ENCODE data around the gene LYRM1.

Gene LYRM1

DNA sequence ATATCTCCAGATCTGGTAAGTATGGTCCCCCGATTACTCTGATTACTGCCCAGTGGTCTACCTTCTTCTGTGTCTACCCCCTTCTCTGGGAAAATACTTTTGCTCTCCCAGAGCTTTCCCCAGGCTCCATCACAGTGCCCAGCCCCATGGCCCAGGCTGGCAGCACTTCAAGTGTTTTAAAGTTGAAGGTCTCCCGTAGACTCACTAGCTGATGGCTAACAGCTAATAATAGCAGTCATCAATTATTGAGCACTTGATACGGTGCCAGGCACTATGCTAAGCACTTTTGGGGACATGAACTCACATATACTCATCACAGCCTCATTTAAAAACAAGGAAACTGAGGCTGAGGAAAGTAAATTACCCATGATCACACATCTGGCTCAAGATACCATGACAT, 33.8 kb upstream of the LYRM1 start:
- TF ChIP-seq GATA2 (IDR thresholded peaks at IDR 0.05; ENCODE audit: low read depth, low read length) (no peak), GATA3 (IDR thresholded peaks at IDR 0.05; ENCODE audit: low read depth, low read length) (no peak)

DNA sequence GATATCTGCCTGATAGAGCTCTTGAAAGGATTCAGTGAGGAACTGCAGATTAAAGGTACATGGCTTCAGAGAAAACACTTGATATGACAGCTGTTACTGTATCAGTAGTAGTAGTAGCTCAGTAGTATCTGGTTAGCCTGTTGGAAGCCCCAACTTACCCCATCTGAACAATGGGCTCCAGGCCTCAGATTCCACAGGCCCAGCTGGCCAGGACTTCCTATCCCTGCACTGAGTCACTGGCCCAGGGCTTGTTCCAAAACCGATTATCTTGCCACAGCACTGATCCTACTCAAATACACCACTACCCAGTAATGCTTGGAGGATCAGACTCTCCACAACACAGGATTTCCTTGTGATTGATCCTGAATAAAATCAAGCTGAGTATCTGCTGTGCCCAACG, 33.0 kb upstream of the LYRM1 start:
- TF ChIP-seq GATA2 (IDR thresholded peaks at IDR 0.05; ENCODE audit: low read depth, low read length) (no peak), GATA3 (IDR thresholded peaks at IDR 0.05; ENCODE audit: low read depth, low read length) (no peak)

DNA sequence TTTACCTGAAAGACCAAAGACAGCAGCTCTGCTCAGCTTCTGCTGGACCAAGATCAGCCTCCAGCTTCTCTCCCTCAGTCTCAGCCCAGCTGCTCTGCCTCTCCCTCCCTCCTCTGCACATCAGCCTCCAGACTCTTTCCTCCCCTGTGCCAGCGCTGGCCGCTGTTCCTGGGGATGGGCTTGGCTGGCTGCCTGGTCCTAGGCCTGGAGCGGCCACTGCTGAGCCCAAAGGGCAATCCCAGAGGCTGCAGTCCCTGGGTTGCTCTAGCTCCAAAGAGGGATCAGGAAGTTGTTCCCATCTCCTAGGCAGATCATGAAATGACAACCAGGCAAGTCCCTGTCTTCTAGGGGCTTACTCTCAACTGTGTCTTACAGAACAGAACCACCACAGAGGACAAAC, 31.7 kb upstream of the LYRM1 start:
- TF ChIP-seq GATA2 (IDR thresholded peaks at IDR 0.05; ENCODE audit: low read depth, low read length) (no peak), GATA3 (IDR thresholded peaks at IDR 0.05; ENCODE audit: low read depth, low read length) (no peak)

DNA sequence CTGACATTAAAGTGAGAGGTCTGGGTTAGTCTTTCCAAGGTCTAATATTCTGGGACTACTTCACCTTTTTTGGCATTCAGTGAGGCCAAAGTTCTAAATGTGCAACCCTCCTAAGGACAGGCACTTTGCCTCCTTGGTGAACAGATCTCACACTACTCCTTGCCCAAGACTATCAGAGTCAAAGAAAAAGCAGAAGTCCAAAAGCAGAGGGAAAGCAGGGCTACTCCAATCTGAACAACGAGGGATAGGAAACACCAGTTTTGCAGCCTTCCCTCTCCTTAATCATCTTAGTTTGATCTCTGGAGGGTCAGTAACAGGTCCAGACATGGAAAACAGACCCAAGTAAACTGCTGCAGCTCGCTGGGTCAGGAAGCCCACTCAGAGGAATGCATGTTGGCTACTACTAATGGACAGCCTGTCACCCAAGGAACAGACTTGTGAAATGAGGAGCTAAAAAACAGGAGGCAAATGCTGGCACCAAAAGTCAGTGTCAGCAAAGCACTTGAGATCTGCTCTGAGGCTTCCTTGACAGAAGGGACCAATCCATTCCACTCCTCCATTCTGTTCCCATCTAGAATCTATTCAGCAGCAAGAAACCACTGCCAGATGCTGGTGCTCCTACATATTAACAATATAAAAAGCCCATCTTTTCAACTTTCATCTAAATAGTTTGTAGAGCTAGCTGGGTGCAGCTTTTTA, 30.3 kb upstream of the LYRM1 start:
- TF ChIP-seq GATA2 (IDR thresholded peaks at IDR 0.05; ENCODE audit: low read depth, low read length), result no peak

DNA sequence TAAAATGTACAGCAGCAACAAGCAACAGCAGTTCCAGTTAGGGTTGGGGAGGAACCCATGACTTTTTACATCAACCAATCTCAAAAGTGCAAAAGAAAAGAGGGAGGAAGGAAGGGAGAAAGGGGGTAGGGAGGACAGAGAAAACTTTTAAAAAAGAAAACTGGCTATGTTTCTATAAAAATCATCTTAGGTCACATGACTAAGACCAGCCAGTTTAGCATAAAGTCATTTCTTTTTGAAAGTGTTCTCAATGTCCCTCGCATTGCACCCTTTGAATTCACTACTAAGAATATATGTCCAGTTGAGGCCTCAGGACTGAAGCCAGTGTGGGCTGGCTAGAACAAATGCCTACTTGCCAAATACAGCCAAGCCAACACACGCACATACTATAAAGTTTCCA, 29.3 kb upstream of the LYRM1 start:
- TF ChIP-seq GATA3 (IDR thresholded peaks at IDR 0.05; ENCODE audit: low read depth, low read length), result no peak
- no peak for TF ChIP-seq GATA2 (IDR thresholded peaks at IDR 0.05; ENCODE audit: low read depth, low read length)

DNA sequence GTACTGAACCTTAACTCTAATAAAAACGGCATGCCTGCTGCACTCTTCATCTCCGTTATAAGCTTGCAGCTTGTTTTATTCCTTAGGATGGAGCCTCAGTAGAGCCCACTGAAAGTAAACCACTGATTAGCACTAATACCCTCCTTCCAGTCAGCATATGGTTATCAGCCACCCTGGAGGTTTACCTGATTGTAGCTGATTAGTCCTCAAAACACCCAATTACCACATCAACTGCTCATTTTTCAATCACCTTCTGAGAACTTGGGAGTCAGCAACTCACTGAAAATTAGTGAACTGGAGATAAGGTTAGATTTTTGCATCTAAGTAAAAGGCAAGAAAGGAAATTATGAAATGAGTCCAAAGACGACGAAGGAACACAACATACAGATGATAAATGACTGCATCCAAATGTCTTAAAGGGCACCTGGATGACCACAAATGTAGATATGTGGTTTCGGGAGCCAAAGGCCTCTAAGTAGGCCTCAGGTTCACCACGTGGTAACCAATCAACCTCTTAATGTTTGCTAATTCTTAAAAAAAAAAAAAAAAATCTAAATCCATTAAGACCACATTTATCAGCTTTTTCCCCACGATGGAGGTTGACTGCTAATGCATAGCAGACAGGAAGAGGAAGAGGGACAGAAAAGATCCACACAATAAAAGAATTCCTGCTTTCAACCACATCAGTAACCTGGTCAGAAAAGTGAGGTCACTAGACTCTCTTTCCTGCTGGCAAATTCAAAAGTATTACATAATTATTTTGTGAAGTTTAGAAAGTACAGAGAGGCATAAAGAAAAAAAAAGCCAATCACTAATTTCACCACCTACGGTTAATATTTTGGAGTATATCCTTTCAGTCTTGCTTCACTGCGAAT, 28.4 kb upstream of the LYRM1 start:
- TF ChIP-seq GATA2 (IDR thresholded peaks at IDR 0.05; ENCODE audit: low read depth, low read length), result no peak
- TF ChIP-seq GATA3 (IDR thresholded peaks at IDR 0.05; ENCODE audit: low read depth, low read length), result no peak

DNA sequence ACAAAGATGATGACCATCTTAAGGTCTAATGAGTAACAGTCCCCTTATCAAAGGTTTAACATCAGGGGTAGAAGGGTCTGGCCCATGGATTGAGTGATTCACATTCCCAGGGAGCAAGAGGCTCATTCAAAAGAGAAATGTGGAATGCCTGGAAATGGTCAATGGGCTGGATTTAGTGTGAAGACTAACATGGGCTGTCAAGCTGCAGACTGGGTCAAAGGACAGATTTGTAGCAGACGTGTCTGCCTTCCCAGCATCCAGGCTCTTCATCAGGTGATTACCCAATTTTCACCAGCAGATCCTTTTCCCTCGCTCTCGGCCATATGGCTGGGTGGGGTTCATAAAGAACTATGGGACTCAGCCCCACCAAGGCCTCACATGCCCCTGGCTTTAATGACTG, 27.2 kb upstream of the LYRM1 start:
- TF ChIP-seq GATA3 (IDR thresholded peaks at IDR 0.05; ENCODE audit: low read depth, low read length), result no peak
- no peak for TF ChIP-seq GATA2 (IDR thresholded peaks at IDR 0.05; ENCODE audit: low read depth, low read length)

DNA sequence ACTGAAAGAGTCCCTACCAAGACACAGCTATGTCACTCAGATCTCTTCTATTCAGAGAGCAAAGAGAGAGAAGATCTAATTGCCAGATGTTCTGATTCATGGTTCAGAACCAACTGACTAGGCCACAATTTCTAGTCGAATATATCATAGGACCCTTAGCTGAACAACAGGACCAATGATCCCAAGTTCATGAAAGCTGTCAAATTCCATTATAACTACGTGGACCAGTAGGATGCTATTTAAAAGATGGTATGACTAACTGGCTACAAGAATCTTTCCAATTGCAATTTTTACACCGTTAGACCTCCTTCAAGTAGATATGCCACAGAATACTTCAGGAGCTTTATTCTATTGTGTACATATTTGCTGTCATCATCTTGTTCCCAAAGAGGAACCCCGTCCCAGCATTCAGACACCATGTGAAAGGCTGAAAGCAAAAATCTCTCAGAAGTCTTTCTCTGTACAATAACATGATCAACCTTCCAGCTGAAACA, 26.4 kb upstream of the LYRM1 start:
- TF ChIP-seq GATA2 (IDR thresholded peaks at IDR 0.05; ENCODE audit: low read depth, low read length) (no peak), GATA3 (IDR thresholded peaks at IDR 0.05; ENCODE audit: low read depth, low read length) (no peak)

DNA sequence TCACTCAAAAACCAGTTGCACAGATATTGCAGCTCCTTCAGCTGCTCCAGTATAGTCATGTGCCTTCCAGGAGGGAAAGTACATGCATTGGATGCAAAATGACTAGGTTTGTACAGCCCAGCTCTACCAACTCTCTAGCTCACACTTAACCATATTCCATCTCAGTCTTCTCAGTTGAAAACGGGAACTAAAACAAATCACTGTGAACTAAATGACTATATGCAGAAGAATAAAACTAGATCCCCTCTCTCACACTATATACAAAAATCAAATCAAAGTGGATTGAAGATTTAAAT, 25.3 kb upstream of the LYRM1 start:
- no peak for TF ChIP-seq GATA3 (IDR thresholded peaks at IDR 0.05; ENCODE audit: low read depth, low read length)
- no peak for TF ChIP-seq GATA2 (IDR thresholded peaks at IDR 0.05; ENCODE audit: low read depth, low read length)

DNA sequence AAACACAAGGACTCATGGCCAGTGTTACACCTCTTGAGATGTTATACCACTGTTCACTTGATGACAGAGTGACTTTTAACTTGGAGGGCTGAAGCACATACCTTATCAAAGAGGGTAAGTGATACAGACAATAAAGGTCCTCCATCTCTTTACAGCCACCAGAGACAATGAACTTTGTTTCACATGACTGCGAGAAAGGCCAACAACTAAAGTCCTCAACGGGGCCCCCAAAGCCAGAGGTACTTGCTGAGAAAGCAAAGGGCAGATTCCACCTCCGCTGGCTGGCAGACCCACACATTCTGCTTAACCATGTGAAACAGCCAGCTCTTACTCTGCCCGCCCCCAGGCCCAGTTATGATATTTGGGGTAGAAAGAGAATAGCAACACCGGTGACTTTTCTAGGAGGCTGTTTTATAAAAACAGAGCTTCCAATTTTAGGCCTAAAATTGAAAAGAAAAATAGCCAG, 21.9 kb upstream of the LYRM1 start:
- no peak for TF ChIP-seq GATA2 (IDR thresholded peaks at IDR 0.05; ENCODE audit: low read depth, low read length)
- no peak for TF ChIP-seq GATA3 (IDR thresholded peaks at IDR 0.05; ENCODE audit: low read depth, low read length)

DNA sequence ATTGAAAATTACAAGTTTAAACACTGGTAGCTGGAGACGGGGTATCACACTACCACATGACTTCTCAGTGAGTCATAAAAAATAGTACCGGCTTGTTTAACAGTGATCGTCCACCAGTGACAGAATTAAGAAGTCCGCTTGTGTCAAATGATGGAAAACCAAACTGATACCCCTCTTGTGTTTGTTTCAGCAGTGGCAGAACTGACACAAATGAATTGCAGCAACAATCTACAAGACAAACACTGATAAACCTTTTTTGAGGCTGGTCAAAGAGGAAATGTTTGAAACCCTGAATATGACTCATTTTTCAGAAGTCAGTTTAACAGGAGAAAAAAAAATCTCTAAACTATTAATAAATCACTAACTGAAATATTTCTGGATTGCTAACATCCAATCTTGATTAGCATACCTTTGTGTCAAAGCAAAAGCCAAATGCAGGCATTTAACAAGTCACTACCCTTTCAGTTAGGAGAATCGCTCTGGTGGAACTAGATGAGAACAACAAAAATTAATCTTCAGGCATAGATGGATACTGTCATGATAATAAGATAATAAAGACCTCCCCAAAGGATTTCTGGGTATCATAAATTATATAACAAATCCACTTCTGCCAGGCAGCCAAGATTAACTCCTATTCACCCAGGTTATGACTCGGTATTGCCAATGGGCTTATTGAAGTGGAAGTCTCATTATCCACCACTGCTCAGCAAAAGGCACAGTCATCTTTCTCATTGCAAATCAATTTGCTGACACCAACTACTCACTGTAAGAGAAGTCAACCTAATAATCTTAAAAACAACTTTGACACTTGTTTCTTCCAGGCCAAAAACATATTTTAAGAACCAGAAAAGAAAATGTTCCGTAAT, 21.2 kb upstream of the LYRM1 start:
- TF ChIP-seq GATA3 (IDR thresholded peaks at IDR 0.05; ENCODE audit: low read depth, low read length) (no peak), GATA2 (IDR thresholded peaks at IDR 0.05; ENCODE audit: low read depth, low read length) (no peak)

DNA sequence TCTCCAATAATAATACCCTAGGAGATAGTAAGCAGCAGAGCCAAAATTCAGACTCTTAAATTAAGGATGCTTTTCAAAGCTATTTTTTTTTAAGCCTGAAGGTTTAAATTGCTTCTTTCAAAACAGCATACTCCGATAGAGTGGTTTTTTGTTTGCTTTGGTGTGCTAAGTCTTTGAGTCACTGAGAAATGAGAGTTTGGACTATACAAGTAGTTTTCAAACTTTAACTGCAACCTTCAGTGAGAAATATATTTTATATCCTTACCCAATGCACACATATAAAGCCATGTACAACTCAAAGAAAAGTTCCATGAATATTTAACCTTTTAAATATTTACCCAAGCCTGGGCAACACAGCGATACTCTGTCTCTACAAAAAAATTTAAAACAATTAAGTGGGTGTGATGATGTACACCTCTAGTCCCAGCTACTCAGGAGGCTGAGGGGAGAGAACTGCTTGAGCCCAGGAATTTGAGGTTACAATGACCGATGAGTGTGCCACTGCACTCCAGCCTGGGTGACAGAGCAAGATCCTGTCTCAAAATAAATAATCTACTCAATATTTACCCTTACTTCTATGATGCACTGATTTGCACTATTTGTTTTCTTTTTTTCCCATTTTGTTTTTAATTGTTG, 19.6 kb upstream of the LYRM1 start:
- TF ChIP-seq GATA3 (IDR thresholded peaks at IDR 0.05; ENCODE audit: low read depth, low read length) (no peak), GATA2 (IDR thresholded peaks at IDR 0.05; ENCODE audit: low read depth, low read length) (no peak)

DNA sequence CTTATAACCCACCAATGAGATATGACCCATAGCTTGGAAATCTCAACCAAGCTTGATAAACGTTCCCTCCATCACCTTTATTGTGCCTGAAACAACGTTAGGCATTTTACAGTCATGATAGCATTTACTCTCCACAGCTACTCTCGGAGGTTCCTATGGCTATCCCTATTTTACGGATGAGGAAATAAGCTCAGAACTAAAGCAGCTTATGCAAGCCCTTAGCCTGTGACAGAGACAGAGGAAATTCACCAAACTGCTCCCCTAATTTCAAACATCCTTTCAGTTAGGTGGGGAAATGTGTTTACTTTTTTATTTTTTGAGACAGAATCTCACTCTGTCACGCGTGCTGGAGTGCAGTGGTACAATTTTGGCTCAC, 19.1 kb upstream of the LYRM1 start:
- TF ChIP-seq GATA2 (IDR thresholded peaks at IDR 0.05; ENCODE audit: low read depth, low read length) (no peak), GATA3 (IDR thresholded peaks at IDR 0.05; ENCODE audit: low read depth, low read length) (no peak)
